ENCODE data around the gene BLVRB.

BLVRB gene

GRCh38 chr19:40400559-40400958 lies 65.0 kb downstream of the BLVRB start:
- TF ChIP-seq CTCF (IDR thresholded peaks at IDR 0.05), result no peak

GRCh38 chr19:40398417-40399131 lies 67.0 kb downstream of the BLVRB start:
- TF ChIP-seq CTCF (IDR thresholded peaks at IDR 0.05), result no peak
